Prostate gland (tissue), 2 donors: ENCODE data around the gene MAPK9.

Experiments
- CTCF ChIP-seq, 4 experiments: fragments of 200-600 bp in 2 of 4; fragments of 450-650 bp in 2 of 4; sonication (generic) in 2 of 4; IDR thresholded peaks; 1 replicate in 3 of 4; 2 replicates in 1 of 4; pipeline ENCODE4 v1.5.1; 2016 to 2019; ENCODE audit warnings: antibody characterized with exemption in 4 of 4, mild to moderate bottlenecking in 2 of 4, moderate library complexity in 2 of 4
- POLR2AphosphoS5 ChIP-seq: sonication (generic); formaldehyde crosslinking; IDR thresholded peaks from one replicate; pipeline ENCODE4 v1.6.1; 2017; ENCODE audit warnings: antibody characterized with exemption

GRCh38 chr5:180199390-180199789 lies 92.5 kb downstream of the MAPK9 start:
- TF ChIP-seq CTCF (IDR thresholded peaks at IDR 0.05) (no peak), POLR2AphosphoS5 (no peak)
